GM18873 (cell line): ENCODE results near the gene NPAS2.
A peak's percentile ranks its signal among the peaks of the same experiment; 100 is the strongest.

Experiments used
- ATAC-seq: cut with Tn5 transposase; IDR thresholded peaks from one replicate; pipeline ENCODE4 v1.9.1; 2021; ENCODE audit warnings: mild to moderate bottlenecking, moderate library complexity, moderate number of reproducible peaks; ENCODE audit not compliant: unreplicated experiment, low FRiP score

NPAS2 gene

DNA sequence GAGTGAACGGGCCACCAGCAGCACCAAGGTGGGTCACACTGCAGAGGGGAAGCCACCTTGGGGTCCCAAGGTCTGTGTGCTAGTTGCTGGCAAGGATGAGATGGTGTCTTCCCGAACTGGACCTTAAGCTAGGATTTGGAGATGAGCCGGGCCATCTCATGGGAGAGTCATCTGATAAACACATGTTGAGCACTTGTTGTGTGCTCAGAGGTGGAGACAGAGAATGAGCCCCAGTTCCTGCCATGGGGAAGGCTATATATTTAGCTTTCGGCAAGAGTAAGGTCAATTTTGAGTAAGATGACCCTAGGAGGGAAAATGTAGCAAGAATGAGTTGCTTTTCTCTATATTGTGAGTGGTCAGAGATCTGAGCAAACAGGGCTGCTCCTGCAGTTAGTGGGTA is 140.7 kb downstream of the NPAS2 start:
- ATAC-seq = no peak

DNA sequence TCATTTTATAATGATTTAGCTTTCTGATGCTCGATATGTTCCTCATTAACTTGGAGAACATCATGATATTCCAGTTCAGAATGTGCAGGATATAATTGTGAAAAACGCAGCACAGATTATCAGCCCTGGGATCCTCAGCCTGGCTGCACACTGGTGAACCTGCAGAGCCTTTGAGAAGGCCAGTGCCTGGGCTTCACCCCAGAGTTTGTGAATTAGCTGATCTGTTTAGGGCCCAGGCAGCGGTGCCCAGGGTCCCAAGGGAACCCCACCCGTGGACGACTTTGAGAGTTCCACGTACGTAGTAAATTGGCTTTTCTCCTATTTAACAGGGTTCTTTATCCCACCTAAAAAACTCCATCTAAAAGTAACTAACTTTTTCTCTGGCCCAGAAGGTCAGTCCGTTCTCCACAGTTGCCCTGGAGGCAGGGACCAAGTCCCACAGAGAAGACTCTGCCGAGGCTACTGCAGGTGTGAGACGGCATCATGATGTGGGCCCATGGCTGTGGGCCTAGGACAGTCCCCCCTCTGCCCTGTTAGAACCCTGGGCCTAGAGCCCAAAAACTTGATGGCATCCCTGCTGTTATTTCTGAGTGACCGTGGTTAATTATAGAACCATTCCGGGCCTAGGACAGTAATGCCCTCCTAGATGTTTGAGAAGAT is 142.6 kb downstream of the NPAS2 start:
- no peak for ATAC-seq

- ATAC-seq = no peak
Observed at GRCh38 chr2:100963026-100963375, 143.1 kb downstream of the NPAS2 start.

DNA sequence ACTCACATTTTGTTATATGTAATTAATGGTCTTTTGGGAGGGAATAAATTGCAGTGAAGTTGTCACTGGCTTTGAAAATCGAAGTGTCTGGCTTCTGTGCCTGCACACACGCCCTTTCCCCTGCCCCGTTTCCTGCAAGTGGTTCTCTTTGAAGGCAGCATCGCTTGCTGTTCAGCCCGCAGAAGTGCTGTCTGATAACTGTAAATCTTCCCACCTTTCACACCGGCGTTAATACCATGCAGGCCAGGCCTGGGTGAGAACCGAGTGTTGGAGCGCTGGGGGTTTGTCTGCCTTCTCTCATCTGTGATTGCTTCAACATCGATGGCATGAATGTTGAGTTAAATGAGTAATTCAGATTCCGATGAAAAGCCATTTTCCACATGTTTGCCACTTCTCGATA is 144.3 kb downstream of the NPAS2 start:
- ATAC-seq = no peak

- ATAC-seq = no peak
Observed at GRCh38 chr2:100964681-100965169, 144.8 kb downstream of the NPAS2 start.

DNA sequence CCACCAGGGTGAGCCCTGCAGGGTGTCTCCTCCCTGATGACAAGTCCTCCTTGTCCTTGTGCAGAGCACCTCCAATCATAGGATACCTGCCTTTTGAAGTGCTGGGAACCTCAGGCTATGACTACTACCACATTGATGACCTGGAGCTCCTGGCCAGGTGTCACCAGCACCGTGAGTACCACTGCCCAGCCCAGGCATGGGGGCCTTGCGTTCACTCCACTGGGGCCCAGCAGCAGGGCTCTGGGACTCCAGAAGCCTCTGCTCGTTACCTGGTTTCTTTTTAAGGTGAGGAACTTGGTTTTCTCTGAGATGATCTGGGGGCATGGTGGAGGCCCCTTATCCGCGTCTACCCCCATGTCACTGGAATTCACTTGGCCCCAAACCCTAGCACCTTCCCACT is 145.7 kb downstream of the NPAS2 start:
- ATAC-seq = no peak

DNA sequence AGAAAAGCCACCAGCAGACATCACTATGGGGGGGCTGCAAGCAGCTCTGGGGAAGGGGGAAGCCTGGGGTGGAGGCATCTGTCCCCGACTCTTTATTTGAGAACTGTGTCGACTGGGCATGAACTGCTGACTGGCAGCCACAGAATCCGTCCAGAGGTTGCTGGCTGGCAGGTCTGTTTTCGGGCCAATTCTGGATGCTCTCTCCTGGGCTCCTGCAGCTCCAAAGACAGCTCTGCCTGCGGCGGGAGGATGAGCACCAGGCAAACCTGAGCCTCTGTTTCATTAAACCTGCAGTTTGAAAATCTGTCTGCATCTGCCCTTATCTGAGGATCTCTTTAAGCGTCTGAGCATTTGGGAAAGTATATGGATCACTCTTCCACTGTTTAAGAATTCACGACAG is 147.8 kb downstream of the NPAS2 start:
- no peak for ATAC-seq

DNA sequence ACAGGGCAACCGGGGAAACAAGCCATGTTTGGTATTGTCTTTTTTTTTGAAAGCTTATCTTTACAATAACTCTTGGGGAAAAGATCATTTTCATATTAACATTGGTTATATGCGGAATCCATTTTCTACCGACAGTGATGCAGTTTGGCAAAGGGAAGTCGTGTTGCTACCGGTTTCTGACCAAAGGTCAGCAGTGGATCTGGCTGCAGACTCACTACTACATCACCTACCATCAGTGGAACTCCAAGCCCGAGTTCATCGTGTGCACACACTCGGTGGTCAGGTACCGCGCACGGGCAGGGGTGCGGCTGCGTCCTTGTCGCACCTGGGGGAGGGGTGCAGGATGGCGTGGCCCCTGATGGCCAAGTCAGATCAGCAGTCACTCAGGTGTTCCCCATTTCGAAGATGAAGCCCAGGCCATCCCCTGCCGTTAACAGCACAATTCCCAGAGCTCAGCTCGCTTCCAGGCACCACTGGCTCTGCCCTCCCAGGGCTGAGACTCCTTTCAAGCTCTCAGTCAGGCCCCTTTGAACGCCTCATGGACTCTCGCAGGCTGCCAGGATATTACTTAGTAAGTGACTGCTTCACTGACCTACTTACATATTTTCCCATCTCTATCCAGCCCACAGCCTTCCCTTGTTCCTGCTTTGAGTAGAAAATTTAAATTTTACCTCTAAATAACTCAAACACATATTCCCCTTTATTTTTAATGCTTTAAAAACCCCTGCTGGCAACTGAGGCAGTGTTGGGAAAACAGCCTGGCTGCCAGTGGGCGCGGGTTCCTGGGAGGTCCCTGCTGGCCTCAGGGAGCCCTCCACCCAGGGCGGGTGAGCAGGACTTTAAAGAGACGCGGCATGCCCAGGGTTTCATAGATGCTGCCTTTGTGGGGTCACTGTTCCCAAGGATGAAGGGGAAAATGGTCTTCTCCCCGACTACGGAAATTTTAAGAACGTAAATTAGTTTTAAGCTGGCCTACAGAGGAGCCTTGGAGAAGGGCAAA is 148.5 kb downstream of the NPAS2 start:
- no peak for ATAC-seq

GRCh38 chr2:100969998-100970397 is 150.1 kb downstream of the NPAS2 start:
- ATAC-seq = no peak

DNA sequence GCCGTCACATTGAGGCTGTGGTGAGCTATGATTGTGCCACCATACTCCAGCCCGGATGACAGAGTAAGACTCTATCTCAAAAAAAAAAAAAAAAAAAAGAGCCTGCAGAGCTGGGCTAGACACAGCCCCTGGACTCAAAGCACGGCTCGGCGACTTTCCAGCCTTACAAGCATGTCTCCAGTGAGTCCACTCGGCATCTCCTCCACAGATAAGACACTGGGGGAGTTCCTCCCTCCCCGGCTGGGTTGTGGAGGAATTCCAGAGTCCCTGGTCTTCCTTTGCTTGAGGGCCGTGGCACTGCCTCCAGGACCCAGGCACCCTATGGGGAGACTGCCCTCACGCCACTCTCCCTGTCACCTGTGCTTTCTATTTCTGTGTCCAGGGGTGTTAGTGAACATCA is 151.3 kb downstream of the NPAS2 start:
- ATAC-seq = no peak

DNA sequence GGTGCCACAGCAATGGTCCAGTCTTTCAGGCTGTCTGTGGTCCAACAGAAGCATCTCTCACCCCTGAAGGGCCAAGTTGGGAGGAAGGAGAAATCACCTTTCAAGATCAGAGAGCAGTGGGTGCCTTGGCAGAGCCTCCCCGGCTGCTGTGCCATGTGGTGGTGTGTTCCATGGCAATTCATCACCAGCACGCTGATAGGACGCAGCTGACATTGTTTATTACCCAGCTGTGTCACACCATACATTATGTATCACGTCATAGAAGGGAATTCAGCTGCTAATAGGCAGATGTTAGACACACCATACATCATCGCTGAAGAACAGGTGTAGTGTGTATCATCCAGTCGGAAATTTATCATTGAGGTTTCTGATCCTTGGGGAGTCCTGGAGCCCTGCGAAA is 152.5 kb downstream of the NPAS2 start:
- ATAC-seq = no peak

DNA sequence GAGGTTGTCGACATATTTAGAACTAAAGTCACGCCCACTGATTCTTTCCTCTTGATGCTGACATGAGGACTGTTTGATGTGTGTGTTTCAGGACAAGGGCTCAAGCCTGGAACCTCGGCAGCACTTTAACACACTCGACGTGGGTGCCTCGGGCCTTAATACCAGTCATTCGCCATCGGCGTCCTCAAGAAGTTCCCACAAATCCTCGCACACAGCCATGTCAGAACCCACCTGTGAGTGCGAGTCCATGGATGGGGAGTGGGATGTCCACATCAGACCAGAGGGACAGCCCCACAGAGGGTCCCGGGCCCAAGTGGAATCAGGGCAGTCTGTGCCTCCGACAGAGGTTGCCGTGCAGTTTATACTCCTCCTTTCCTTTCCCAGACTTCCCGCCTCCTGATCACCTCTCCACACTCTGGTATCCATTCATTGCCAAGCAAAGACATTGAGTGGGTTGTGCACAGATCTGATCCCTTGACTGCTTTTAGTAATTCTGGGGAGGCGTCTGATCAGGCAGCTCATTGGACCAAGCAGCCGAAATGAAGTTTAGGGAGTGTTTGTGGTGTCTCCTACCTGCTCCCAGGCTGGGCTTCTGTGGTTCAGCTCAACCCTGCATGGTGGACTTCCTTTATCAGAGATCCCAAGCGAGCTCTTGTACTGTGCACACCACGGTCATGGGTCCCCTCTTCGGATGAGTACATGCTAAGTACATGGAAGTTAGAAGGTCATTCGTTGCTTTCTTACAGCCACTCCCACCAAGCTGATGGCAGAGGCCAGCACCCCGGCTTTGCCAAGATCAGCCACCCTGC is 155.0 kb downstream of the NPAS2 start:
- no peak for ATAC-seq

DNA sequence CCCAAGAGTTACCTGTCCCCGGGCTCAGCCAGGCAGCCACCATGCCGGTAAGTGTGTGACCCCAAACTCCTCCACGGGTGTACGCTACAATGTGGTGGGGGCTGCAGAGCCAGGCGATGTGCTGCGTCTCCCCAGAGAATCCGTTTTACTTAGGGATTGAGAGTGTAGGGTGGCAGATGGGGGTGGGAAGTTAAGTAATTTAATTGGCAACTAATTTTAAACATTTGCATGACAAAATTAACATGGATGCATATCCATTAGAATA is 155.5 kb downstream of the NPAS2 start:
- no peak for ATAC-seq

DNA sequence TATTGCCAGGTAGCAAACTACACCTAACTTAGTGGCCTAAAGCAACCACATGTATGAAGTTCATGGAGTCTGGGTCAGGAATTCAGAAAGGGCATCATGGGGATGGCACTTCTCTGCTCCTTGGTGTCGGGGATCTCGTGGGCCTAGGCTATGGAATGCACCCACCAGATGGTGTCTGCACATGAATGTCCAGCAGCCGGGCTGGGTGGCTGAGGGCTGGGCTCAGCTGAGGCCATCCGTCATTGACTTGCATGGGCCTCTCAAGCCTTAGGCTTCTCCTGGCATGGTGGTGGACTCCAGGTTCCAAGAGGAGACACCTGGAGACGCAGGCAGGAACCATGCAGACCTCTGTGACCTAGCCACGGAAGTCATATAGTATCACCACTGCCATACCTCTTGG is 156.1 kb downstream of the NPAS2 start:
- ATAC-seq = no peak

GRCh38 chr2:100976645-100977391 is 156.9 kb downstream of the NPAS2 start:
- peak; percentile 53 for ATAC-seq

- no peak for ATAC-seq
Observed at GRCh38 chr2:100977511-100977910, 157.6 kb downstream of the NPAS2 start.

- ATAC-seq = no peak
Observed at GRCh38 chr2:100978582-100979191, 158.7 kb downstream of the NPAS2 start.

DNA sequence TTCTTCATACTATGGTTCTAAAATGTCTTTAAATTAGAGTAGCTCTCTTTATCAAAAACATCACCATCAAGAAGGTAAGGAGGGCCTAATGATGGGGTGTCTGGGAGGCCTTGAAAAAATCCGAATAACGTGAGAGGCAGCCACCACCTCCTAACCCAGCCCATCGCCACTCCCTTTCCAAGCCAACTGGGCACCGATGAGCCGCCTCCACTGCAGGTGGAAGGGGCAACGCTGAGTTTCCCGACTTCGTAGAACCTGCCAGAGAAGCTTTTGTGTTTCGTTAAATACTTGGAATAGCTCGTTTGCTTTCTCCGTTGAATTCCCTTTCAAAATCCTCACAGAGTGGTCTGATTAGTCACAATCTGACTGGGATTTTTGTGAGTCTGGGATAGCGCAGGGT is 160.1 kb downstream of the NPAS2 start:
- ATAC-seq = no peak

GRCh38 chr2:100981011-100981410 is 161.1 kb downstream of the NPAS2 start:
- no peak for ATAC-seq

DNA sequence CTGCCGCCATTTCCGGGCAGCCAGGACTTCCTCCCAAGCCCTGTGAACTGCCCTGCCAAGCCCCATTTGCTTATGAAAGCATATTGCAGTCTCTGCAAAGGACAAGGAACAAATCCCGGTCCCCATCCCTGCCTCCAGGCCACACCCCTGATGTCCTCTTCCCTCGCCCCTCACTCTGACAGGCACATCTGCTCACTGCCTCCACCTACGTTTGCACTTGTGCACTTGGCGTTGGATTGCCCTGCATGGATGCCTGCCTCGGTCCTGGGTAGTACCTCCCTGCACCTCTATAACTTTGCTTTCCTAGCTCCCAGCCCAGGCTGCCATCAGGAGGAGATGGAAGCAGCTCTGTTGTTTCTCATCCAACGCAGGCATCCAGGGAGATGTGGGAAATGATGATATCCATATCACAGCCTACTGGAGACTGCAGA is 162.5 kb downstream of the NPAS2 start:
- no peak for ATAC-seq
